HEK293 (cell line): ENCODE data around the gene CLN6.
"Not testable (repeated sequence)": the region's sequence is repeated elsewhere in the genome, so short reads cannot be mapped to it uniquely, and the experiment has no call there.

Source experiments
- CTCF ChIA-PET: fragments of 350-600 bp; formaldehyde crosslinking; extraction: SDS; loops from one replicate; lab custom pipeline; 2021; ENCODE audit warnings: antibody characterized with exemption; lab: Yijun Ruan, JAX
- POLR2A ChIA-PET: fragments of 300-600 bp; formaldehyde crosslinking; extraction: SDS; loops from one replicate; lab custom pipeline; 2020; ENCODE audit warnings: antibody characterized with exemption, inconsistent platforms; lab: Yijun Ruan, JAX
- H3K27ac ChIP-seq: fragments of 200-500 bp; sonication (Bioruptor generic); 2 replicates; pipeline ENCODE4 v1.5.1; 2014; ENCODE audit warnings: low read depth, low read length, control low read depth, inconsistent platforms; ENCODE audit errors: extremely low read depth
- H3K36me3 ChIP-seq, 2 experiments: fragments of 200-500 bp in 1 of 2; sonication (Bioruptor generic) in 1 of 2; 1 replicate in 1 of 2; 2 replicates in 1 of 2; pipeline ENCODE4 v1.5.1; 2014 to 2017; ENCODE audit warnings: inconsistent platforms in 2 of 2, low read length in 2 of 2; ENCODE audit not compliant: control insufficient read depth in 2 of 2, insufficient read depth in 1 of 2
- H3K4me1 ChIP-seq: fragments of 200-500 bp; sonication (Bioruptor generic); 2 replicates; pipeline ENCODE4 v1.5.1; 2014; ENCODE audit warnings: mild to moderate bottlenecking, low read length, inconsistent platforms; ENCODE audit not compliant: control insufficient read depth, insufficient read depth
- H3K4me3 ChIP-seq: 2 replicates; pipeline ENCODE4 v1.5.1; 2011; ENCODE audit warnings: low read depth, mild to moderate bottlenecking, control low read depth, low read length, moderate library complexity
- H3K9me3 ChIP-seq: fragments of 200-500 bp; sonication (Bioruptor generic); 2 replicates; pipeline ENCODE4 v1.5.1; 2014; ENCODE audit warnings: low read depth, low read length, inconsistent platforms; ENCODE audit not compliant: control insufficient read depth, insufficient read depth
- GLI4 ChIP-seq: fragments of 450-650 bp; formaldehyde crosslinking; IDR thresholded peaks from 2 replicates; pipeline ENCODE4 v1.5.1; 2016; ENCODE audit warnings: missing biosample characterization, missing genetic modification characterization
- OSR2 ChIP-seq: fragments of 450-650 bp; formaldehyde crosslinking; IDR thresholded peaks from 2 replicates; pipeline ENCODE4 v1.5.1; 2016; ENCODE audit warnings: missing biosample characterization, missing genetic modification characterization
- OVOL3 ChIP-seq: fragments of 450-650 bp; formaldehyde crosslinking; IDR thresholded peaks from 2 replicates; pipeline ENCODE4 v1.5.1; 2016; ENCODE audit warnings: missing biosample characterization, missing genetic modification characterization
- SALL2 ChIP-seq: fragments of 450-650 bp; formaldehyde crosslinking; IDR thresholded peaks from 2 replicates; pipeline ENCODE4 v1.5.0; 2017; ENCODE audit warnings: missing biosample characterization, mild to moderate bottlenecking, missing genetic modification characterization, borderline replicate concordance
- ZBTB7A ChIP-seq: fragments of 450-650 bp; formaldehyde crosslinking; IDR thresholded peaks from 2 replicates; pipeline ENCODE4 v1.5.1; 2016; ENCODE audit warnings: low read depth, missing biosample characterization, missing genetic modification characterization
- ZBTB8A ChIP-seq: fragments of 450-650 bp; formaldehyde crosslinking; IDR thresholded peaks from 2 replicates; pipeline ENCODE4 v1.5.1; 2016; ENCODE audit warnings: missing biosample characterization, missing genetic modification characterization
- ZFP3 ChIP-seq: fragments of 450-650 bp; formaldehyde crosslinking; IDR thresholded peaks from 2 replicates; pipeline ENCODE4 v1.5.1; 2016; ENCODE audit warnings: low read depth, missing biosample characterization, missing genetic modification characterization
- ZFP37 ChIP-seq: fragments of 450-650 bp; formaldehyde crosslinking; IDR thresholded peaks from 2 replicates; pipeline ENCODE4 v1.5.1; 2016; ENCODE audit warnings: missing biosample characterization, missing genetic modification characterization
- ZNF114 ChIP-seq: fragments of 450-650 bp; formaldehyde crosslinking; IDR thresholded peaks from 2 replicates; pipeline ENCODE4 v1.5.0; 2017; ENCODE audit warnings: missing biosample characterization, missing genetic modification characterization
- ZNF174 ChIP-seq: fragments of 450-650 bp; formaldehyde crosslinking; IDR thresholded peaks from 2 replicates; pipeline ENCODE4 v1.5.0; 2017; ENCODE audit warnings: missing biosample characterization, mild to moderate bottlenecking, missing genetic modification characterization
- ZNF184 ChIP-seq: fragments of 450-650 bp; IDR thresholded peaks from 2 replicates; pipeline ENCODE4 v1.5.1; 2018; ENCODE audit warnings: missing biosample characterization, mild to moderate bottlenecking, missing genetic modification characterization
- ZNF362 ChIP-seq: fragments of 450-650 bp; formaldehyde crosslinking; IDR thresholded peaks from 2 replicates; pipeline ENCODE4 v1.5.1; 2016; ENCODE audit warnings: missing biosample characterization, missing genetic modification characterization
- ZNF416 ChIP-seq: fragments of 450-650 bp; formaldehyde crosslinking; IDR thresholded peaks from 2 replicates; pipeline ENCODE4 v1.5.1; 2016; ENCODE audit warnings: missing biosample characterization, missing genetic modification characterization
- ZNF529 ChIP-seq: fragments of 450-650 bp; formaldehyde crosslinking; IDR thresholded peaks from 2 replicates; pipeline ENCODE4 v1.5.1; 2017; ENCODE audit warnings: missing genetic modification characterization, missing biosample characterization; ENCODE audit not compliant: insufficient replicate concordance
- ZNF621 ChIP-seq: fragments of 450-650 bp; formaldehyde crosslinking; IDR thresholded peaks from 2 replicates; pipeline ENCODE4 v1.5.1; 2017; ENCODE audit warnings: missing biosample characterization, missing genetic modification characterization
- ZNF768 ChIP-seq: fragments of 450-650 bp; formaldehyde crosslinking; IDR thresholded peaks from 2 replicates; pipeline ENCODE4 v1.5.1; 2018; ENCODE audit warnings: missing biosample characterization, mild to moderate bottlenecking, missing genetic modification characterization
- ZSCAN16 ChIP-seq: fragments of 450-650 bp; formaldehyde crosslinking; IDR thresholded peaks from 2 replicates; pipeline ENCODE4 v1.5.1; 2016; ENCODE audit warnings: missing biosample characterization, missing genetic modification characterization
- TF ChIP-seq, protein P1 (sequence below): fragments of 450-650 bp; formaldehyde crosslinking; IDR thresholded peaks from 2 replicates; pipeline ENCODE4 v1.5.1; 2016; ENCODE audit warnings: missing biosample characterization, missing genetic modification characterization

Gene CLN6

GRCh38 chr15:68227643-68228142, 1.8 kb downstream of the CLN6 start (continued):
- TF ChIP-seq ZNF529 (tag by site-specific recombination): no peak
- TF ChIP-seq ZNF768 (tag by site-specific recombination): no peak
- TF ChIP-seq ZBTB8A (tag by site-specific recombination): peak; percentile 32; the same call in 1 of the 2 replicates
- no peak for TF ChIP-seq ZFP3 (tag by site-specific recombination)

DNA sequence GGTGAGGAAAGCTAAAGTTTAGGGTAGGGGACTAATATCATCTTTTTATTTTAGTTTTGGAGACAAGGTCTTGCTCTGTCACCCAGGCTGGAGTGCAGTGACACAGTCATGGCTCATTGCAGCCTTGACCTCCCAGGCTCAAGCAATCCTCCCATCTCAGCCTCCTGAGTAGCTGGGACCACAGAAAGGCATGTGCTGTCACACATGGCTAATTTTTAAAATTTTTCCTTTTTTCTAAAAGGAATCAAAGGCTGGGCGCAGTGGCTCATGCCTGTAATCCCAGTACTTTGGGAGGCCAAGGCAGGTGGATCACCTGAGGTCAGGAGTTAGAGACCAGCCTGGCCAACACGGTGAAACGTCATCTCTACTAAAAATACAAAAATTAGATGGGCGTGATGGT, 4.1 kb downstream of the CLN6 start:
- POLR2A ChIA-PET, H3K4me3 ChIP-seq, H3K36me3 ChIP-seq, H3K9me3 ChIP-seq, H3K27ac ChIP-seq, H3K4me1 ChIP-seq: not testable (repeated sequence)
- CTCF ChIA-PET: interaction anchor here (0.9 kb wide), 1 partner anchor 28 kb away, joined by 3 read pairs; no protein-coding TSS in a partner anchor

DNA sequence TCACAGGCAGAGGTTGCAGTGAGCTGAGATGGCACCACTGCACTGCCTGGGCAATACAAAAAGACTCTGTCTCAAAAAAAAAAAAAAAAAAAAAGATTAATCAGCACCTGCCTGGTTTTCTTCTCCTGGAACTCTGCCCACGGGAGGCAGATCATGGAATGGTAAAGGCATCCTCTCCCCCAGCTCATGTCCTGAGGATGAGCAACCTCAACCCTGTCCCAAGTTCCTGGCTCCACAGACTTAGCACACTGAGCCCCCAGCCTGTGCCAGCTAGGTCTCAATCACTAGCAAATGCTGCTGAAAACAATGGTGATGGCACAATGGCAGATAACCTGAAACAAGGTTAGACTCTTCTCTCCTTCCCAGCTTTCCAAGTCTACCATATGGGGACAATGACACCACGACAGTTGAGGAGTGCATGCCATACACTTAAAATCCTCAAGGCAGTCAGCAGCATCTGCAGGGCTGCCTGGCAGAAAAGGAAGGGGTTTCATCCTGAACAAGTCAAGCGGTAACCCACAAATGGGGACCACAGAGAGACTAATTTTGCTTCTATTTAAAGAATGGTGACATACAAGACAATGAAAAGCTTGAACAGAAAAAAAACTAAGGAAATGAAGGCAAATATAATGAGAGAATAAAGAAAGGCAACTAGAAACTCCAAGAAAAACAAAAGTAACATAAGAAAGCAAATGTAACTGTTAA, 4.8 kb downstream of the CLN6 start:
- TF ChIP-seq SALL2 (tag by site-specific recombination): no peak
- CTCF ChIA-PET: interaction anchor here (0.7 to 0.9 kb wide), 2 partner anchors 15 to 29 kb away, joined by 3 read pairs; no protein-coding TSS in a partner anchor
- Histone ChIP-seq H3K27ac (no peak overlapping the region), H3K4me1 (no peaks in the 10 kb centered on the region; the same call in 1 of the 2 replicates), H3K9me3 (no peaks in the 10 kb centered on the region), H3K4me3 (no peak overlapping the region), H3K36me3 (peaks cover 6 to 11% of the 10 kb centered on the region in 2 experiments; a peak in 2 of 3 replicates)
- POLR2A ChIA-PET: interaction anchor here (0.6 to 0.7 kb wide), 2 partner anchors 64 to 704 kb away, joined by 4 to 6 read pairs; partner anchors contain the start of gene C15orf61

- ChIA-PET CTCF (interaction anchor here (0.7 kb wide), 1 partner anchor 14 kb away, joined by 3 read pairs; no protein-coding TSS in a partner anchor), POLR2A (interaction anchor here (0.6 kb wide), 1 partner anchor 703 kb away, joined by 6 read pairs; the partner anchor contains the start of gene C15orf61)
- H3K27ac ChIP-seq: no peak overlapping the region
- H3K4me3 ChIP-seq: no peak overlapping the region
- no peaks in the 10 kb centered on the region; the same call in 1 of the 2 replicates for H3K4me1 ChIP-seq
- H3K9me3 ChIP-seq: no peaks in the 10 kb centered on the region
- H3K36me3 ChIP-seq: peaks cover 6 to 17% of the 10 kb centered on the region in 2 experiments; a peak in 2 of 3 replicates
- TF ChIP-seq ZFP37 (tag by site-specific recombination): no peak
- peak; percentile 70; the same call in 1 of the 2 replicates for TF ChIP-seq ZNF362 (tag by site-specific recombination)
- TF ChIP-seq, protein P1, sequence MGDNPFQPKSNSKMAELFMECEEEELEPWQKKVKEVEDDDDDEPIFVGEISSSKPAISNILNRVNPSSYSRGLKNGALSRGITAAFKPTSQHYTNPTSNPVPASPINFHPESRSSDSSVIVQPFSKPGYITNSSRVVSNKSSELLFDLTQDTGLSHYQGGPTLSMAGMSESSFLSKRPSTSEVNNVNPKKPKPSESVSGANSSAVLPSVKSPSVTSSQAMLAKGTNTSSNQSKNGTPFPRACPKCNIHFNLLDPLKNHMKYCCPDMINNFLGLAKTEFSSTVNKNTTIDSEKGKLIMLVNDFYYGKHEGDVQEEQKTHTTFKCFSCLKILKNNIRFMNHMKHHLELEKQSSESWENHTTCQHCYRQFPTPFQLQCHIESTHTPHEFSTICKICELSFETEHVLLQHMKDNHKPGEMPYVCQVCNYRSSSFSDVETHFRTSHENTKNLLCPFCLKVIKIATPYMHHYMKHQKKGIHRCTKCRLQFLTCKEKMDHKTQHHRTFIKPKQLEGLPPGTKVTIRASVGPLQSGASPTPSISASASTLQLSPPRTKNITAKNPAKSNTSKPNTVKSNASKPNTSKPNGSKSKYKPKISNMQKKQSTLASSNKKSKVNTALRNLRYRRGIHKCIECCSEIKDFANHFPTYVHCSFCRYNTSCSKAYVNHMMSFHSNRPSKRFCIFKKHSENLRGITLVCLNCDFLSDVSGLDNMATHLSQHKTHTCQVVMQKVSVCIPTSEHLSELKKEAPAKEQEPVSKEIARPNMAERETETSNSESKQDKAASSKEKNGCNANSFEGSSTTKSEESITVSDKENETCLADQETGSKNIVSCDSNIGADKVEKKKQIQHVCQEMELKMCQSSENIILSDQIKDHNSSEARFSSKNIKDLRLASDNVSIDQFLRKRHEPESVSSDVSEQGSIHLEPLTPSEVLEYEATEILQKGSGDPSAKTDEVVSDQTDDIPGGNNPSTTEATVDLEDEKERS (tag by site-specific recombination): 0 out of 2 replicates have a peak, but pooled peaks have one; percentile 46
These were observed 5.4 kb downstream of the CLN6 start for GRCh38 chr15:68224108-68224507.

DNA sequence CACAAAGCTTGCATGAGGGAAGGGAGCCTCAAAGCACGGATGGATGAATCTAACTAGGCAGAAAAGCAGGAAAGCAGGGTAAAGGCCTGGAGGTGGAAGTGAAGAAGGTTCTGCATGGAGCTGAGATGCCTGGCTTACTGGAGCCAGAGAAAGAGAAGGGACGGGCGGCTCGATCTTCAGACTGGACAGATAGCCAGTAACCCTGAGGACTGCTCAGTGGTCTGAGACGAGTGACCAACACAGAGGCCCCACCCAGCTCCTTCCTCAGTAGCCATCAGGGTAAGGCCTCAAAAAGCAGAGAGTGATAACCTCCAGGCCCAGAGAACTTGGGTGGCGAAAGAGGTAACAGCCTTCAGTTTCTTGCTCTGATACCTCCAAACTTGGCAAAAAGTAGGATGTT, 6.4 kb downstream of the CLN6 start:
- Histone ChIP-seq H3K4me3 (no peak overlapping the region), H3K27ac (no peak overlapping the region), H3K4me1 (no peaks in the 10 kb centered on the region), H3K36me3 (peaks cover 6 to 26% of the 10 kb centered on the region in 2 experiments; a peak in 2 of 3 replicates), H3K9me3 (no peaks in the 10 kb centered on the region)
- TF ChIP-seq ZNF184 (tag by site-specific recombination) (no peak), ZNF114 (tag by site-specific recombination) (no peak), ZBTB7A (tag by site-specific recombination) (no peak), ZSCAN16 (tag by site-specific recombination) (no peak), ZNF416 (tag by site-specific recombination) (no peak), ZFP37 (tag by site-specific recombination) (no peak), GLI4 (tag by site-specific recombination) (no peak), OSR2 (tag by site-specific recombination) (no peak), ZNF621 (tag by site-specific recombination) (no peak), OVOL3 (no peak), ZNF174 (tag by site-specific recombination) (no peak)
- ChIA-PET POLR2A (no interaction called here), CTCF (no interaction called here)

GRCh38 chr15:68222432-68222743, 7.1 kb downstream of the CLN6 start:
- CTCF ChIA-PET, H3K4me3 ChIP-seq, H3K9me3 ChIP-seq, H3K4me1 ChIP-seq, H3K27ac ChIP-seq, POLR2A ChIA-PET: not testable (repeated sequence)
- peaks cover 7 to 34% of the 10 kb centered on the region in 2 experiments; a peak in 2 of 3 replicates for H3K36me3 ChIP-seq
